SK-N-SH (cell line): Measurements from ENCODE around the gene IPO11. TPM values are rescaled to one million over a fixed set of nuclear protein-coding genes. Genes with fewer than 3 reads are reported as not detected.

Experiments used
- CTCF ChIA-PET: fragments of 300-600, 350-600 bp; formaldehyde crosslinking; extraction: SDS; loops from one replicate; lab custom pipeline; 2021; lab: Yijun Ruan, JAX
- POLR2A ChIA-PET: fragments of 350-600 bp; sonication (Branson Sonifier 250); formaldehyde crosslinking; extraction: SDS; loops from one replicate; lab custom pipeline; 2020; ENCODE audit warnings: antibody characterized with exemption, inconsistent platforms; lab: Yijun Ruan, JAX
- DNase-seq: peaks from one replicate; pipeline ENCODE4 v3.0.0; 2012
- H2AFZ ChIP-seq: fragments of 200-600 bp; sonication (generic); 2 replicates; pipeline ENCODE4 v1.8.1; 2016; ENCODE audit warnings: antibody characterized with exemption, mild to moderate bottlenecking, low read depth
- H3F3A ChIP-seq: fragments of 200-600 bp; sonication (generic); replicated peaks from 2 replicates; pipeline ENCODE3; 2016; ENCODE audit warnings: antibody characterized with exemption, mild to moderate bottlenecking; ENCODE audit not compliant: insufficient read depth
- H3K27ac ChIP-seq, 2 experiments: fragments of 200-500 bp in 1 of 2; fragments of 200-600 bp in 1 of 2; sonication (Bioruptor generic) in 1 of 2; sonication (generic), shearing (Covaris generic) in 1 of 2; 2 replicates each; pipeline versions ENCODE4 v1.5.1 to v1.6.1; 2014 to 2016; ENCODE audit warnings: low read depth in 2 of 2, inconsistent platforms in 1 of 2, low read length in 1 of 2, mild to moderate bottlenecking in 1 of 2, mixed read lengths in 1 of 2
- H3K27me3 ChIP-seq: fragments of 200-600 bp; sonication (generic), shearing (Covaris generic); 2 replicates; pipeline ENCODE4 v1.6.1; 2016; ENCODE audit warnings: mixed run types; ENCODE audit not compliant: insufficient read depth
- H3K36me3 ChIP-seq, 2 experiments: fragments of 200-500 bp in 1 of 2; fragments of 200-600 bp in 1 of 2; sonication (Bioruptor generic) in 1 of 2; sonication (generic) in 1 of 2; replicated peaks in 1 of 2; 2 replicates each; pipeline versions ENCODE3 to v1.5.1; 2014 to 2016; ENCODE audit warnings: low read length in 1 of 2, mild to moderate bottlenecking in 1 of 2; ENCODE audit not compliant: insufficient read depth in 2 of 2, control insufficient read depth in 1 of 2
- H3K4me1 ChIP-seq, 2 experiments: fragments of 200-500 bp in 1 of 2; fragments of 200-600 bp in 1 of 2; sonication (Bioruptor generic) in 1 of 2; sonication (generic), shearing (Covaris generic) in 1 of 2; 2 replicates each; pipeline versions ENCODE4 v1.5.1 to v1.6.1; 2014 to 2016; ENCODE audit warnings: low read depth in 1 of 2, low read length in 1 of 2, mixed run types in 1 of 2; ENCODE audit not compliant: insufficient read depth in 2 of 2, control insufficient read depth in 1 of 2
- H3K4me2 ChIP-seq: fragments of 200-600 bp; sonication (generic), shearing (Covaris generic); 2 replicates; pipeline ENCODE4 v1.6.1; 2017; ENCODE audit warnings: mixed run types
- H3K4me3 ChIP-seq, 2 experiments: fragments of 200-500 bp in 1 of 2; fragments of 200-600 bp in 1 of 2; sonication (Bioruptor generic) in 1 of 2; sonication (generic), shearing (Covaris generic) in 1 of 2; 2 replicates each; pipeline versions ENCODE4 v1.5.1 to v1.8.1; 2014 to 2016; ENCODE audit warnings: low read depth in 2 of 2, inconsistent platforms in 1 of 2, low read length in 1 of 2, mild to moderate bottlenecking in 1 of 2, mixed read lengths in 1 of 2, moderate library complexity in 1 of 2
- H3K79me2 ChIP-seq: fragments of 200-600 bp; sonication (generic); 2 replicates; pipeline ENCODE4 v1.8.1; 2017; ENCODE audit warnings: mild to moderate bottlenecking; ENCODE audit not compliant: insufficient read depth
- H3K9ac ChIP-seq: fragments of 200-600 bp; sonication (generic); 2 replicates; pipeline ENCODE4 v1.6.1; 2017; ENCODE audit warnings: mixed run types
- H3K9me2 ChIP-seq: fragments of 200-600 bp; sonication (generic); 2 replicates; pipeline ENCODE4 v1.6.1; 2017; ENCODE audit warnings: mixed run types
- H3K9me3 ChIP-seq: fragments of 200-600 bp; sonication (generic); 2 replicates; pipeline ENCODE4 v1.6.1; 2017; ENCODE audit warnings: mixed run types, mild to moderate bottlenecking, moderate library complexity
- H4K20me1 ChIP-seq: fragments of 200-600 bp; sonication (generic); 2 replicates; pipeline ENCODE4 v1.6.1; 2017; ENCODE audit warnings: mild to moderate bottlenecking, mixed run types; ENCODE audit not compliant: insufficient read depth
- CHD2 ChIP-seq: fragments of 150-350 bp; IDR thresholded peaks from 2 replicates; pipeline ENCODE4 v1.6.1; 2018; ENCODE audit warnings: low read length; ENCODE audit not compliant: partially characterized antibody
- EP300 ChIP-seq, 2 experiments: IDR thresholded peaks; 2 replicates each; pipeline versions ENCODE4 v1.4.0 to v1.6.1; 2012; ENCODE audit warnings: borderline replicate concordance in 1 of 2, low read depth in 1 of 2, low read length in 1 of 2
- EZH2phosphoT487 ChIP-seq: fragments of 200-600 bp; sonication (generic); IDR thresholded peaks from 2 replicates; pipeline ENCODE4 v1.6.1; 2017; ENCODE audit warnings: low read depth, mixed run types, mild to moderate bottlenecking, antibody characterized with exemption, moderate library complexity, borderline replicate concordance
- FOXJ3 ChIP-seq: sonication (generic); formaldehyde crosslinking; IDR thresholded peaks from 2 replicates; pipeline ENCODE4 v1.5.1; 2020; ENCODE audit warnings: mild to moderate bottlenecking, missing genetic modification reagents
- GABPA ChIP-seq: IDR thresholded peaks from 2 replicates; pipeline ENCODE4 v1.4.0; 2012; ENCODE audit warnings: low read depth, mild to moderate bottlenecking
- GATA2 ChIP-seq: sonication (generic); formaldehyde crosslinking; IDR thresholded peaks from 2 replicates; pipeline ENCODE4 v1.5.0; 2020; ENCODE audit warnings: mild to moderate bottlenecking, missing genetic modification reagents
- IRF3 ChIP-seq: fragments of 150-350 bp; IDR thresholded peaks from 2 replicates; pipeline ENCODE4 v1.6.1; 2016; ENCODE audit warnings: mild to moderate bottlenecking, low read depth, low read length
- NRF1 ChIP-seq: IDR thresholded peaks from 2 replicates; pipeline ENCODE4 v1.6.1; 2012; ENCODE audit warnings: low read depth, mild to moderate bottlenecking, low read length
- RFX5 ChIP-seq: IDR thresholded peaks from 2 replicates; pipeline ENCODE4 v1.6.1; 2012; ENCODE audit warnings: mild to moderate bottlenecking, improper control_type of control experiment, low read length
- RXRA ChIP-seq: IDR thresholded peaks from 2 replicates; pipeline ENCODE4 v1.4.0; 2012; ENCODE audit warnings: low read depth, mild to moderate bottlenecking, borderline replicate concordance
- SIN3A ChIP-seq: IDR thresholded peaks from 2 replicates; pipeline ENCODE4 v1.6.1; 2012; ENCODE audit warnings: low read depth, mild to moderate bottlenecking, low read length, moderate library complexity, borderline replicate concordance
- TAF1 ChIP-seq: IDR thresholded peaks from 2 replicates; pipeline ENCODE4 v1.6.1; 2012; ENCODE audit warnings: low read depth, mild to moderate bottlenecking, low read length, moderate library complexity, borderline replicate concordance
- TCF12 ChIP-seq: IDR thresholded peaks from 2 replicates; pipeline ENCODE4 v1.4.0; 2012
- WGBS: methylation state at CpG from one replicate; pipeline ENCODE4 v1.1.6; 2017; ENCODE audit warnings: low lambda C conversion rate; 5-methylcytosine and 5-hydroxymethylcytosine counted together
- polyA plus RNA-seq, 3 experiments: library from polyadenylated mRNA; depleted of rRNA; stranded (reverse); fragments of >200 nt; gene quantifications; 2 replicates each; pipeline ENCODE4 v1.2.3, GENCODE V29; 2012
- TF ChIP-seq, protein P1 (sequence below): IDR thresholded peaks from 2 replicates; pipeline ENCODE4 v1.4.0; 2012; ENCODE audit warnings: low read depth, borderline replicate concordance
- TF ChIP-seq, protein P2 (sequence below): IDR thresholded peaks from 2 replicates; pipeline ENCODE4 v1.6.1; 2012; ENCODE audit warnings: mild to moderate bottlenecking, low read depth, low read length, moderate library complexity

The IPO11 gene
- polyA plus RNA-seq, 1 of the 3 experiments (the other 2 are of a cell fraction): 8.1 TPM

DNA sequence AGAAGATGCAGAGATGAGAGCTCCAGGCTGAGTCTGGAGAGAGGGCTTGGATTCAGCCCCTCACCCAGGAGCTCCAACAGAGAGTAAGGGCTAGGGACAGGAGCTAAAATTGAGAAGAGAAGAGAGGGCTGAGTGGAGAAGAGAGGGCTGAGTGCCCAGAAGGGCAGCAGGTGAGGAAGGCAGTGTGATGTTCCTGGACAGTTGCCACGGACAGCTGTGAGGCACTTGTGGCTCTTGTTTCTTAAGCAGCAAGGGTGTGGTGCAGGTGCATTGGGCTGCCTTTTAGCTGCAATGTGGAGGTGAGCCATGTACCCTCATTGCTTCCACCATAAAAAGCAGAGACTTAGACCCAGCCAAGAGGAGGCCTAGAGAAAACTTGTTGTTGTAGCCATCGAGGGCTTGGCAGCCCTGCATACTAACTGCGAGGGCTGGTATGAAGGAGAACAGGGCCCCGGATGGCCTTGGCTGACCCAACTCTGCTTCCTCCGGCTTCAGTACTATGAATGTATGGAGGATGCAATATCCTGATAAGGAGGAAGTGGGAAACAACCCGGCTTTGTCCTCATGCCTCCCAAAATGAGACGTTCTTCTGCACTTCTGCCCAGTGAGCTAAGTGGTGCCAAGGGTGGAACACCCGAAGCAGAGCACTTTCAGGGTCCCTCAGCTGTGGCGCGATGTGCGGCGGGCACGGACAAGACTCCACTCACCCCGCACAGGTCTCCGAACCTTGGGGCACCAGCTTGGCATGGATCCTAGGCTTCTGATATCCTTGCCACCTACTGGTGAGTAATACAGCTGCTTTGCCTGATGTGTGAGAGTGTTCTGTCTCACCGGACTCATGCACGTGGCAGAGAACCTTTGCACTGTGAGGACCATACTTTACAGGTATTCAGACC is 231.2 kb downstream of the IPO11 start:
- H3K9ac ChIP-seq: no peak overlapping the region
- WGBS: 96% methylated on average over 11 of the region's 17 CpGs
- no peak for TF ChIP-seq NRF1
- no peak for TF ChIP-seq EZH2phosphoT487
- no peak for TF ChIP-seq TAF1
- no peak for TF ChIP-seq TCF12
- no peak for TF ChIP-seq CHD2
- no peak for TF ChIP-seq RXRA
- TF ChIP-seq, all 33 proteins: peak for 0
- H4K20me1 ChIP-seq: no peaks in the 10 kb centered on the region
- no peak overlapping the region for H3K4me2 ChIP-seq
- no peaks in the 10 kb centered on the region for H3K79me2 ChIP-seq
- CTCF ChIA-PET: interaction anchor here (1.6 kb wide), 1 partner anchor 25 kb away, joined by 4 read pairs; no protein-coding TSS in a partner anchor
- no peaks in the 10 kb centered on the region for H3K36me3 ChIP-seq
- no peak for DNase-seq
- no peaks in the 10 kb centered on the region for H3K9me2 ChIP-seq
- no peaks in the 10 kb centered on the region for H3K27me3 ChIP-seq
- no peak overlapping the region for H2AFZ ChIP-seq
- no peak overlapping the region for H3K27ac ChIP-seq
- POLR2A ChIA-PET: no interaction called here
- no peaks in the 10 kb centered on the region for H3K9me3 ChIP-seq
- no peak overlapping the region for H3K4me3 ChIP-seq
- H3F3A ChIP-seq: no peaks in the 10 kb centered on the region
- no peaks in the 10 kb centered on the region for H3K4me1 ChIP-seq

DNA sequence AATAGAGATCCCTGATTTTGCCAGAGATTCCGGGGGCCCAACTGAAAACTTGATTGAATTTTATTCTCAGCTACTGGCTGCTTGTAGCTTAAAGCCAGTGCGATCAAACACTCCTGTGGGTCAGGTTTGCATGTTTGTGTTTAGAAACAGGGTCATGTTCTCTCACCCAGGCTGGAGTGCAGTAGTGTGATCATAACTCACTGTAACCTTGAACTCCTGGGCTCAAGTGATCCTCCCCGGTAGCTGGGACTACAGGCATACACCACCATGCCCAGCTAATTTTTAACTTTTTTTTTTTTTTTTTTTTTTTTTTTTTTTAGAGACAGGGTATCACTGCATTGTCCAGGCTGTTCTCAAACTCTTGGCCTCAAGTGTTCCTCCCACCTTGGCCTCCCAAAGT is 232.7 kb downstream of the IPO11 start:
- Histone ChIP-seq H3K27ac (no peak overlapping the region), H4K20me1 (no peaks in the 10 kb centered on the region), H3K79me2 (no peaks in the 10 kb centered on the region), H3K27me3 (no peaks in the 10 kb centered on the region), H3K4me3 (no peak overlapping the region), H3K4me2 (no peak overlapping the region), H3K36me3 (no peaks in the 10 kb centered on the region), H2AFZ (no peak overlapping the region), H3K9me2 (no peaks in the 10 kb centered on the region), H3K9ac (no peak overlapping the region), H3F3A (no peaks in the 10 kb centered on the region), H3K4me1 (peaks cover 0 to 2% of the 10 kb centered on the region in 2 experiments; a peak in 1 of 4 replicates), H3K9me3 (no peaks in the 10 kb centered on the region)
- DNase-seq: no peak
- ChIA-PET POLR2A (no interaction called here), CTCF (no interaction called here)
- TF ChIP-seq SIN3A (no peak), CHD2 (no peak), GATA2 (CRISPR knock-in tag) (no peak), EP300 (IDR thresholded peaks at IDR 0.05; ENCODE audit: borderline replicate concordance in 1 of 2, low read depth in 1 of 2, low read length in 1 of 2) (no peak)
- TF ChIP-seq, protein P1, sequence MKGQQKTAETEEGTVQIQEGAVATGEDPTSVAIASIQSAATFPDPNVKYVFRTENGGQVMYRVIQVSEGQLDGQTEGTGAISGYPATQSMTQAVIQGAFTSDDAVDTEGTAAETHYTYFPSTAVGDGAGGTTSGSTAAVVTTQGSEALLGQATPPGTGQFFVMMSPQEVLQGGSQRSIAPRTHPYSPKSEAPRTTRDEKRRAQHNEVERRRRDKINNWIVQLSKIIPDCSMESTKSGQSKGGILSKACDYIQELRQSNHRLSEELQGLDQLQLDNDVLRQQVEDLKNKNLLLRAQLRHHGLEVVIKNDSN: no peak
- 93% methylated on average over 3 of the region's 3 CpGs for WGBS

DNA sequence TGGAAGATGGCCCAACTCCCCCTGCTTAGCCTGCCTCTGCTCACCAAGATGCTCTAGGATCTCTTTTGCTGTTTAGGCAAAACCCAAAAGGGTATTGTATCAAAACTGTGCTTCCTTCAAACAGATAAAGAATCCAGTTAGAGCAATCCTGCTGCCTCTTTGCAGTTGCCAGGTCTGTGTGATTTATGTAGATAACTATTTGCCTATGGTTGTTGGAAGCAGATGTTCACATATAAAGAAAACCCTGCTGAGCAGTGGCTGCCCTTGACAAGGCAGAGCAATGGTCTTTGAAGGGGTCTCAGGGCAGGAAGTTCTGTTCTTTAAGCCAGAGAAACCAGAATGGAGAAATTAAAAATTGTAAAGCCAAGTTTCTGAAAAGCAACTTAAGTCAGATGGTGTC is 234.7 kb downstream of the IPO11 start:
- CTCF ChIA-PET: no interaction called here
- no peaks in the 10 kb centered on the region for H3K36me3 ChIP-seq
- H3K4me1 ChIP-seq: peaks cover 0 to 2% of the 10 kb centered on the region in 2 experiments; a peak in 1 of 4 replicates
- no peaks in the 10 kb centered on the region for H3F3A ChIP-seq
- POLR2A ChIA-PET: no interaction called here
- no peak overlapping the region for H3K9ac ChIP-seq
- no peaks in the 10 kb centered on the region for H3K9me2 ChIP-seq
- no peak overlapping the region for H3K4me2 ChIP-seq
- H3K27ac ChIP-seq: no peak overlapping the region
- H3K9me3 ChIP-seq: no peaks in the 10 kb centered on the region
- H3K4me3 ChIP-seq: no peak overlapping the region
- H4K20me1 ChIP-seq: no peaks in the 10 kb centered on the region
- H2AFZ ChIP-seq: no peak overlapping the region
- H3K79me2 ChIP-seq: no peaks in the 10 kb centered on the region
- no peaks in the 10 kb centered on the region for H3K27me3 ChIP-seq
- DNase-seq: no peak
- TF ChIP-seq, protein P2, sequence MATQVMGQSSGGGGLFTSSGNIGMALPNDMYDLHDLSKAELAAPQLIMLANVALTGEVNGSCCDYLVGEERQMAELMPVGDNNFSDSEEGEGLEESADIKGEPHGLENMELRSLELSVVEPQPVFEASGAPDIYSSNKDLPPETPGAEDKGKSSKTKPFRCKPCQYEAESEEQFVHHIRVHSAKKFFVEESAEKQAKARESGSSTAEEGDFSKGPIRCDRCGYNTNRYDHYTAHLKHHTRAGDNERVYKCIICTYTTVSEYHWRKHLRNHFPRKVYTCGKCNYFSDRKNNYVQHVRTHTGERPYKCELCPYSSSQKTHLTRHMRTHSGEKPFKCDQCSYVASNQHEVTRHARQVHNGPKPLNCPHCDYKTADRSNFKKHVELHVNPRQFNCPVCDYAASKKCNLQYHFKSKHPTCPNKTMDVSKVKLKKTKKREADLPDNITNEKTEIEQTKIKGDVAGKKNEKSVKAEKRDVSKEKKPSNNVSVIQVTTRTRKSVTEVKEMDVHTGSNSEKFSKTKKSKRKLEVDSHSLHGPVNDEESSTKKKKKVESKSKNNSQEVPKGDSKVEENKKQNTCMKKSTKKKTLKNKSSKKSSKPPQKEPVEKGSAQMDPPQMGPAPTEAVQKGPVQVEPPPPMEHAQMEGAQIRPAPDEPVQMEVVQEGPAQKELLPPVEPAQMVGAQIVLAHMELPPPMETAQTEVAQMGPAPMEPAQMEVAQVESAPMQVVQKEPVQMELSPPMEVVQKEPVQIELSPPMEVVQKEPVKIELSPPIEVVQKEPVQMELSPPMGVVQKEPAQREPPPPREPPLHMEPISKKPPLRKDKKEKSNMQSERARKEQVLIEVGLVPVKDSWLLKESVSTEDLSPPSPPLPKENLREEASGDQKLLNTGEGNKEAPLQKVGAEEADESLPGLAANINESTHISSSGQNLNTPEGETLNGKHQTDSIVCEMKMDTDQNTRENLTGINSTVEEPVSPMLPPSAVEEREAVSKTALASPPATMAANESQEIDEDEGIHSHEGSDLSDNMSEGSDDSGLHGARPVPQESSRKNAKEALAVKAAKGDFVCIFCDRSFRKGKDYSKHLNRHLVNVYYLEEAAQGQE: no peak
- TF ChIP-seq RFX5 (no peak), TAF1 (no peak), EZH2phosphoT487 (no peak), IRF3 (no peak), GABPA (no peak), FOXJ3 (CRISPR knock-in tag) (no peak)
